ENCODE results near the gene MRPS2.

The MRPS2 gene

GRCh38 chr9:135505406-135506187 lies 5.1 kb downstream of the MRPS2 start:
- TF ChIP-seq, protein P1, sequence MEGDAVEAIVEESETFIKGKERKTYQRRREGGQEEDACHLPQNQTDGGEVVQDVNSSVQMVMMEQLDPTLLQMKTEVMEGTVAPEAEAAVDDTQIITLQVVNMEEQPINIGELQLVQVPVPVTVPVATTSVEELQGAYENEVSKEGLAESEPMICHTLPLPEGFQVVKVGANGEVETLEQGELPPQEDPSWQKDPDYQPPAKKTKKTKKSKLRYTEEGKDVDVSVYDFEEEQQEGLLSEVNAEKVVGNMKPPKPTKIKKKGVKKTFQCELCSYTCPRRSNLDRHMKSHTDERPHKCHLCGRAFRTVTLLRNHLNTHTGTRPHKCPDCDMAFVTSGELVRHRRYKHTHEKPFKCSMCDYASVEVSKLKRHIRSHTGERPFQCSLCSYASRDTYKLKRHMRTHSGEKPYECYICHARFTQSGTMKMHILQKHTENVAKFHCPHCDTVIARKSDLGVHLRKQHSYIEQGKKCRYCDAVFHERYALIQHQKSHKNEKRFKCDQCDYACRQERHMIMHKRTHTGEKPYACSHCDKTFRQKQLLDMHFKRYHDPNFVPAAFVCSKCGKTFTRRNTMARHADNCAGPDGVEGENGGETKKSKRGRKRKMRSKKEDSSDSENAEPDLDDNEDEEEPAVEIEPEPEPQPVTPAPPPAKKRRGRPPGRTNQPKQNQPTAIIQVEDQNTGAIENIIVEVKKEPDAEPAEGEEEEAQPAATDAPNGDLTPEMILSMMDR (IDR thresholded peaks at IDR 0.05; ENCODE audit: control insufficient read depth, insufficient read depth, low read depth, low read length, missing control alignments) = no peak
- no peak for DNase-seq (ENCODE audit: low read depth)
- H3K4me3 ChIP-seq (ENCODE audit: control insufficient read depth, low read depth, low read length) = no peak overlapping the region

DNA sequence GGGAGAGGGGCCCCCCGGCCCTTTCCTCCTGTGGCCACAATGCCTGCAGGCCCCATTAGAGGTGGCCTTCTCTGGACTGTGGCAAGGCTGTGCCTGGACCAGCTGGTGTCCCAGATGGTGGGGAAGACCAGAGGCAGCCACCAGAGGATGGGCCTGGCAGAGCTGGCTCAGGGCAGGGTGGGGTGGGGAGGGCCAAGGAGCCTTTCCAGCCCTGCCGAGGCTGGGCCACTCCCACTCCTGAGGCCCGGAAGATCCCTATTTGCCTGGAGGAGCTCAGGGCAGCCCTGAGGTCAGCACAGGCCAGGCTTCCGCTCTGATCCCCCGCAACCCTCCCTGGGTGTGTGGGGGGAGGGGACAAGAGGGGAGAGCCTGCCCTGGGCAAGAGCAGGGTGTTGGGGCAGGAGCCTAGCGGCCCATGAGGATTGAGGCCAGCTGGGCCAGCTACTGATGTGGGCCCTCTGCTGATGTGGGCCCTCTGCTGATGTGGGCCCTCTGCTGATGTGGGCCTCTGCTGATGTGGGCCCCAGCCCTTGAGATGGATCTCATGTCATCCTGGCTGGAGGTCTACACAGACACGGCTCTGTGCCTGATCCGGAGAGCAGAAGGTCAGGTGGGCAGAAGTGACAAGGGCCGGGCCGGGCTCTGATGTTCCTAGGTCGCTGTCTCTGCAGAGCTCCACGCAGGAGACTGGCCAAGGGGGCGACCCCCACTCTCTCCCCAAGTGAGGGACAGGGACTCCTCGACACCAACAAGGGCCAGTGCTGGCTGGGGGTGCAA lies 6.0 kb downstream of the MRPS2 start:
- no peak for DNase-seq (ENCODE audit: low read depth)
- TF ChIP-seq, protein P1 (IDR thresholded peaks at IDR 0.05; ENCODE audit: control insufficient read depth, insufficient read depth, low read depth, low read length, missing control alignments) = no peak
- no peak overlapping the region for H3K4me3 ChIP-seq (ENCODE audit: control insufficient read depth, low read depth, low read length)

DNA sequence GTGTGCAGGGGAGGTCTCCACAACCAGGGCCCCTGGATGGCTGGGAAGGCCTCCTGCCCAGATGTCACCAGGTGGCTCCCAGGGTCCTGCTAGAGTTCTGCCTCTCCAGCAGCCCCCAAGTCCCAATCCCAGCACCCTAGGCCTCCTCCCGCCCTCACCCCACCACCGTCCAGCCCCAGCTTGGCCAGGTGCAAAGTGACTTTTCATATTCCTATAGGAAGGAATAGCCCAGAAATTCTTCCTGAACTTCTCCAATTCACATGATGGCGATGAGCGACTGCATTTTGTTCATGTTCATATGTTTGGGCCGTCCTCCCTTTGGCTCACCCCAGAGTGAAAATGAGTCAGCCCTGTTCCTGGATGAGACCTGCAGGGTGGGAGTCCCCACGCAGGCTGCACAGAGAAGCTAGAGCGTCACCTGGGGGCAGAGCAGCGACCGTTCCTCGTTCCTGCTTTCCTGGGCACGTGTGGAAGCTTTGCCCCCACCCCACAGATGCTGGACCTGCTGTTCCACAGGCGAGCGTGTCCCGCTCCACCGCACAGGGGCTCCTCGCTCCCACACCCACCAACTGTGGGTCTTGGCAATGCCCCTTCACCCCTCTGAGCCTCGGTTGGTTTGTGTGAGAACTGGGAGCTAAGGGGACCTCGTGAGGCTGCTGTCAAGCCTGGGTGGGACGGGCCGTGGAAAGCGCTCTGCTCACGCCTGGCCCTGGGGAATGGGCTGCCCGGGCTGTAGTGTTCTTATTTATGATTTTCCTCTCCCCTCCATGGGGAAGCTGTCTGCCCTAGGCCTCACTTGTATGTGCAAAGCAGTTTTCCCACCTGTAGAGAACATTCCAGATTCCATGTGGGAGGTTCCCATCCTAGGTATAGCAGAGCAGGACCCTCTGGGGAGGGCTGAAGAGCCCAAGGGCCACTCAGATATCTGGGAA lies 6.9 kb downstream of the MRPS2 start:
- DNase-seq (ENCODE audit: low read depth) = no peak
- no peak overlapping the region for H3K4me3 ChIP-seq (ENCODE audit: control insufficient read depth, low read depth, low read length)
- TF ChIP-seq, protein P1 (IDR thresholded peaks at IDR 0.05; ENCODE audit: control insufficient read depth, insufficient read depth, low read depth, low read length, missing control alignments) = no peak

GRCh38 chr9:135508211-135508820 lies 7.8 kb downstream of the MRPS2 start:
- H3K4me3 ChIP-seq (ENCODE audit: control insufficient read depth, low read depth, low read length) = no peak overlapping the region
- TF ChIP-seq, protein P1 (IDR thresholded peaks at IDR 0.05; ENCODE audit: control insufficient read depth, insufficient read depth, low read depth, low read length, missing control alignments) = no peak
- DNase-seq (ENCODE audit: low read depth) = no peak

GRCh38 chr9:135509458-135509857 lies 9.0 kb downstream of the MRPS2 start:
- no peak for DNase-seq (ENCODE audit: low read depth)
- no peak overlapping the region for H3K4me3 ChIP-seq (ENCODE audit: control insufficient read depth, low read depth, low read length)
- TF ChIP-seq, protein P1 (IDR thresholded peaks at IDR 0.05; ENCODE audit: control insufficient read depth, insufficient read depth, low read depth, low read length, missing control alignments) = no peak

- TF ChIP-seq, protein P1 (IDR thresholded peaks at IDR 0.05; ENCODE audit: control insufficient read depth, insufficient read depth, low read depth, low read length, missing control alignments) = no peak
- H3K4me3 ChIP-seq (ENCODE audit: control insufficient read depth, low read depth, low read length) = no peak overlapping the region
Observed at GRCh38 chr9:135512241-135512603, 11.7 kb downstream of the MRPS2 start.

More at GRCh38 chr9:135512241-135512603, 11.7 kb downstream of the MRPS2 start:
- no peak for DNase-seq (ENCODE audit: low read depth)

Measured in AG09309 (cell line).